HL-60/S4 treated with retinoic acid at 250 ng/mL for 4 days and 3 days (cell line): Measurements from ENCODE around the gene WDR59.
"Not testable (repeated sequence)": the region's sequence is repeated elsewhere in the genome, so short reads cannot be mapped to it uniquely, and the experiment has no call there.

Source experiments
- in situ Hi-C: fragments of 300-500 bp; cut with MboI; formaldehyde crosslinking; loops from 2 replicates; pipeline ENCODE4 v1.7.0; 2022; ENCODE audit warnings: low sequenced_read_pairs

Gene WDR59

GRCh38 chr16:74908759-74909158 is 76.2 kb downstream of the WDR59 start:
- in situ Hi-C loops, result not testable (repeated sequence)

GRCh38 chr16:74903901-74904678 is 80.8 kb downstream of the WDR59 start:
- in situ Hi-C loops, result no loop called here

GRCh38 chr16:74903120-74903519 is 81.8 kb downstream of the WDR59 start:
- in situ Hi-C loops, result no loop called here

GRCh38 chr16:74902161-74902560 is 82.8 kb downstream of the WDR59 start:
- in situ Hi-C loops, result no loop called here

GRCh38 chr16:74901606-74902005 is 83.3 kb downstream of the WDR59 start:
- in situ Hi-C loops, result no loop called here

- in situ Hi-C loops, result no loop called here
Measured at GRCh38 chr16:74899816-74900215, 85.1 kb downstream of the WDR59 start.

GRCh38 chr16:74898659-74899058 is 86.3 kb downstream of the WDR59 start:
- in situ Hi-C loops, result no loop called here

GRCh38 chr16:74896389-74897370 is 88.2 kb downstream of the WDR59 start:
- in situ Hi-C loops, result no loop called here

- in situ Hi-C loops, result no loop called here
Measured at GRCh38 chr16:74893541-74893940, 91.4 kb downstream of the WDR59 start.

- in situ Hi-C loops, result no loop called here
Measured at GRCh38 chr16:74892574-74893461, 92.1 kb downstream of the WDR59 start.

- in situ Hi-C loops, result no loop called here
Measured at GRCh38 chr16:74888888-74889287, 96.0 kb downstream of the WDR59 start.

GRCh38 chr16:74888232-74888862 is 96.6 kb downstream of the WDR59 start:
- in situ Hi-C loops, result no loop called here

- in situ Hi-C loops, result no loop called here
Measured at GRCh38 chr16:74887084-74887483, 97.8 kb downstream of the WDR59 start.

GRCh38 chr16:74877706-74878105 is 107.2 kb downstream of the WDR59 start:
- in situ Hi-C loops, result no loop called here

GRCh38 chr16:74874912-74875546 is 109.9 kb downstream of the WDR59 start:
- in situ Hi-C loops, result no loop called here

- in situ Hi-C loops, result no loop called here
Measured at GRCh38 chr16:74874123-74874522, 110.8 kb downstream of the WDR59 start.

GRCh38 chr16:74872302-74872701 is 112.6 kb downstream of the WDR59 start:
- in situ Hi-C loops, result no loop called here

- in situ Hi-C loops, result no loop called here
Measured at GRCh38 chr16:74871608-74872007, 113.3 kb downstream of the WDR59 start.

GRCh38 chr16:74868501-74868900 is 116.4 kb downstream of the WDR59 start:
- in situ Hi-C loops, result no loop called here

- in situ Hi-C loops, result no loop called here
Measured at GRCh38 chr16:74868035-74868434, 116.9 kb downstream of the WDR59 start.
